ENCODE results near the gene MIA2.

- no peak for TF ChIP-seq CTCF (conservative IDR thresholded peaks at IDR 0.05)
- TF ChIP-seq EZH2 (IDR thresholded peaks at IDR 0.05; ENCODE audit: low read depth), result no peak
Observed at GRCh38 chr14:39343614-39344013, 109.9 kb downstream of the MIA2 start.
